M059J (cell line): Measurements from ENCODE around the gene CUX1. TPM values are rescaled to one million over a fixed set of nuclear protein-coding genes. Genes with fewer than 3 reads are reported as not detected.

Experiments
- DNase-seq: peaks from one replicate; pipeline ENCODE4 v3.0.0-alpha.2; 2012; ENCODE audit warnings: low read depth
- total RNA-seq: library from RNA; depleted of rRNA; stranded (reverse); fragments of >200 nt; shearing (Covaris generic); gene quantifications from 2 replicates; pipeline ENCODE4 v1.2.3, GENCODE V29; 2014

Gene CUX1
- total RNA-seq, 1 experiment from 2014 or later = 51.9 TPM

- no peak for DNase-seq
Observed at GRCh38 chr7:102268635-102269034, 451.2 kb downstream of the CUX1 start.

GRCh38 chr7:102270178-102270887, 452.9 kb downstream of the CUX1 start:
- no peak for DNase-seq

GRCh38 chr7:102271158-102271798, 453.9 kb downstream of the CUX1 start:
- no peak for DNase-seq

- DNase-seq = peak; percentile 79
Observed at GRCh38 chr7:102272075-102272916, 454.9 kb downstream of the CUX1 start.

GRCh38 chr7:102272917-102273748, 455.7 kb downstream of the CUX1 start:
- no peak for DNase-seq

GRCh38 chr7:102273749-102274712, 456.6 kb downstream of the CUX1 start:
- DNase-seq = peak; percentile 95

- no peak for DNase-seq
Observed at GRCh38 chr7:102275123-102275703, 457.8 kb downstream of the CUX1 start.

- DNase-seq = no peak
Observed at GRCh38 chr7:102277901-102278300, 460.5 kb downstream of the CUX1 start.

GRCh38 chr7:102279537-102280400, 462.3 kb downstream of the CUX1 start:
- DNase-seq = peak; percentile 55

- DNase-seq = no peak
Observed at GRCh38 chr7:102280521-102280920, 463.1 kb downstream of the CUX1 start.

- no peak for DNase-seq
Observed at GRCh38 chr7:102281785-102282184, 464.4 kb downstream of the CUX1 start.

GRCh38 chr7:102282465-102283362, 465.3 kb downstream of the CUX1 start:
- no peak for DNase-seq

GRCh38 chr7:102283477-102284189, 466.2 kb downstream of the CUX1 start:
- DNase-seq = no peak

- peak; percentile 57 for DNase-seq
Observed at GRCh38 chr7:102284399-102284798, 467.0 kb downstream of the CUX1 start.

GRCh38 chr7:102284891-102285539, 467.6 kb downstream of the CUX1 start:
- no peak for DNase-seq

GRCh38 chr7:102285540-102286236, 468.3 kb downstream of the CUX1 start:
- no peak for DNase-seq
